Gastroesophageal sphincter (tissue), 3 donors: ENCODE measurements around the gene NUDT11.

Source experiments
- CTCF ChIP-seq, 4 experiments: fragments of 200-600 bp in 2 of 4; fragments of 450-650 bp in 2 of 4; sonication (generic) in 1 of 4; IDR thresholded peaks; one replicate each; pipeline ENCODE4 v1.5.1; 2017 to 2019; ENCODE audit warnings: antibody characterized with exemption in 4 of 4, mild to moderate bottlenecking in 2 of 4, moderate library complexity in 2 of 4
- POLR2A ChIP-seq, 2 donors: fragments of 450-650 bp; IDR thresholded peaks; one replicate each; pipeline ENCODE4 v1.6.1; 2017; ENCODE audit warnings: antibody characterized with exemption in 2 of 2, mild to moderate bottlenecking in 2 of 2, moderate library complexity in 1 of 2
- POLR2AphosphoS5 ChIP-seq: sonication (generic); formaldehyde crosslinking; IDR thresholded peaks from one replicate; pipeline ENCODE4 v1.6.1; 2017; ENCODE audit warnings: antibody characterized with exemption

GRCh38 chrX:51461053-51462044, 35.0 kb downstream of the NUDT11 start:
- no peak for TF ChIP-seq POLR2AphosphoS5
- TF ChIP-seq CTCF (IDR thresholded peaks at IDR 0.05) = peak; percentile 43 to 83 (median 61)
- TF ChIP-seq POLR2A (IDR thresholded peaks at IDR 0.05) = no peak
